Left lung (tissue), 10 donors: ENCODE results near the gene TXNDC11. TPM values are rescaled to one million over a fixed set of nuclear protein-coding genes. Genes with fewer than 3 reads are reported as not detected.

ENCODE experiments used
- ATAC-seq: fragments of 200-7000 bp; cut with Tn5 transposase; one replicate; pipeline ENCODE4 v1.9.1; 2020; ENCODE audit warnings: moderate library complexity
- DNase-seq, 4 donors: peaks; one replicate each; pipeline ENCODE4 v3.0.0-alpha.2; 2013 to 2020
- H3K27ac ChIP-seq, 2 donors: fragments of 200-600 bp; sonication (generic) in 1 of 2; one replicate each; pipeline versions ENCODE4 v1.5.0 to v1.8.0; 2020 to 2021
- H3K27me3 ChIP-seq, 2 donors: fragments of 200-600 bp; sonication (generic) in 1 of 2; one replicate each; pipeline versions ENCODE4 v1.5.0 to v1.8.0; 2020 to 2021
- H3K36me3 ChIP-seq, 2 donors: fragments of 200-600 bp; sonication (generic) in 1 of 2; one replicate each; pipeline versions ENCODE4 v1.5.0 to v1.8.0; 2020 to 2021
- H3K4me1 ChIP-seq, 2 donors: fragments of 200-600 bp; one replicate each; pipeline ENCODE4 v1.8.0; 2021
- H3K4me3 ChIP-seq, 2 donors: fragments of 200-600 bp; sonication (generic) in 1 of 2; one replicate each; pipeline versions ENCODE4 v1.5.0 to v1.8.0; 2020 to 2021; ENCODE audit warnings: mild to moderate bottlenecking in 1 of 2
- H3K9me3 ChIP-seq, 2 donors: fragments of 200-600 bp; sonication (generic) in 1 of 2; one replicate each; pipeline versions ENCODE4 v1.5.0 to v1.8.0; 2020 to 2021
- intact Hi-C, 2 donors: fragments of 100-400 bp; cut with DNase I; formaldehyde crosslinking; loops; one replicate each; pipeline versions ENCODE4 v1.11.2 to v1.14.2; 2022
- polyA plus RNA-seq, 6 donors: library from polyadenylated mRNA; unstranded; fragments of 120-200 nt; gene quantifications; one replicate each; pipeline ENCODE4 v1.2.1, GENCODE V29; 2013; ENCODE audit not compliant: insufficient read length in 6 of 6
- total RNA-seq, 2 donors: library from RNA; stranded (reverse); fragmentation: NEBNext Ultra II Directional; extraction: Animal tissue kit (Norgen Biotek cat#: 25700); gene quantifications; one replicate each; pipeline ENCODE4 v1.2.1, GENCODE V29; 2021
- TF ChIP-seq, protein P1 (sequence below), 2 donors: fragments of 200-600 bp; sonication (generic) in 1 of 2; IDR thresholded peaks; one replicate each; pipeline versions ENCODE4 v1.5.0 to v1.8.0; 2021; ENCODE audit warnings: antibody characterized with exemption in 2 of 2
- donor health status: DM: no; HTN: yes; CAD: no.
- donor health status: DM: no; HTN: no; CAD: no.

The TXNDC11 gene
- total and polyA plus RNA-seq, 8 donors = 33.9 to 76.8 (median 38.2) TPM

DNA sequence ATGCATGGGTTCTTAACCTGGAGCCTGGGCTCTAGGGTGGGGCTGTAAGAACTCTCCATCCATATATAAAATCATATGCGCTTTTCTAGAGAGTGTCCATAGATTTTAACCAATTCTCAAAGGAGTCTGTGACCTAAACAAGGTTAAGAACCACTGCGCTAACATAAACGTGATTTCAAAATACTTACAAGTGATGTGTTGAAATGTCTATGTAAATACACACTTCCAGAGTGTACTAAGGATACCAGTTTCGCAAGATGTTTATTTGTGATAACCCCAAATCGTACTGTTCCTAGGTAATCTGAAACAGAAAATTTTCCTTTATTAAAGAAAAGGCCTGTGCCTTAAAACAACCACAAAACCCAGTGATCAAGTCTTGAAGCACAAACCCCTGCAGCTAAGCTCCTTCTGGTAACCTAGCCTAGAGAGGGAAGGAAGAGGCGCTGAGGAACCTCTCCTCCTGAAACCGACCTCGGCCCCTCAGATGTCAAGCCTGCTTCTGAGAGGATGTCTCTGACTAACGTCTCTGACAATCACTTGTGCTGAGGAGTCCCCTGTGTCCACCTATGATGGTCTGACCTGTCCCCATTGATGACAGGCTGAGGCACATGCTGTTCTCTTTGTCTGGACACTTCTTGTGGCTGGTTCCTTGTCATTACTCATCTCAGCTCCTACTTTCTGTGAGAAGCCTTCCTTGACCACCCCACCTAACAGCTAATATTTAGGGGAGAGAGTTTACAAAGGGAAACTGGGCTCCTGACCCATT, 42.2 kb downstream of the TXNDC11 start:
- Histone ChIP-seq H3K36me3 (peaks cover 0 to 62% of the 10 kb centered on the region in 2 donors), H3K4me1 (peaks cover 0 to 24% of the 10 kb centered on the region in 2 donors), H3K9me3 (no peaks in the 10 kb centered on the region), H3K4me3 (no peak overlapping the region), H3K27me3 (no peaks in the 10 kb centered on the region), H3K27ac (peak overlapping the region in 1 of 2 donors; percentile 73)
- DNase-seq (no peak), ATAC-seq (peak; percentile 62)
- intact Hi-C loops = no loop called here
- TF ChIP-seq, protein P1, sequence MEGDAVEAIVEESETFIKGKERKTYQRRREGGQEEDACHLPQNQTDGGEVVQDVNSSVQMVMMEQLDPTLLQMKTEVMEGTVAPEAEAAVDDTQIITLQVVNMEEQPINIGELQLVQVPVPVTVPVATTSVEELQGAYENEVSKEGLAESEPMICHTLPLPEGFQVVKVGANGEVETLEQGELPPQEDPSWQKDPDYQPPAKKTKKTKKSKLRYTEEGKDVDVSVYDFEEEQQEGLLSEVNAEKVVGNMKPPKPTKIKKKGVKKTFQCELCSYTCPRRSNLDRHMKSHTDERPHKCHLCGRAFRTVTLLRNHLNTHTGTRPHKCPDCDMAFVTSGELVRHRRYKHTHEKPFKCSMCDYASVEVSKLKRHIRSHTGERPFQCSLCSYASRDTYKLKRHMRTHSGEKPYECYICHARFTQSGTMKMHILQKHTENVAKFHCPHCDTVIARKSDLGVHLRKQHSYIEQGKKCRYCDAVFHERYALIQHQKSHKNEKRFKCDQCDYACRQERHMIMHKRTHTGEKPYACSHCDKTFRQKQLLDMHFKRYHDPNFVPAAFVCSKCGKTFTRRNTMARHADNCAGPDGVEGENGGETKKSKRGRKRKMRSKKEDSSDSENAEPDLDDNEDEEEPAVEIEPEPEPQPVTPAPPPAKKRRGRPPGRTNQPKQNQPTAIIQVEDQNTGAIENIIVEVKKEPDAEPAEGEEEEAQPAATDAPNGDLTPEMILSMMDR (IDR thresholded peaks at IDR 0.05) = no peak

DNA sequence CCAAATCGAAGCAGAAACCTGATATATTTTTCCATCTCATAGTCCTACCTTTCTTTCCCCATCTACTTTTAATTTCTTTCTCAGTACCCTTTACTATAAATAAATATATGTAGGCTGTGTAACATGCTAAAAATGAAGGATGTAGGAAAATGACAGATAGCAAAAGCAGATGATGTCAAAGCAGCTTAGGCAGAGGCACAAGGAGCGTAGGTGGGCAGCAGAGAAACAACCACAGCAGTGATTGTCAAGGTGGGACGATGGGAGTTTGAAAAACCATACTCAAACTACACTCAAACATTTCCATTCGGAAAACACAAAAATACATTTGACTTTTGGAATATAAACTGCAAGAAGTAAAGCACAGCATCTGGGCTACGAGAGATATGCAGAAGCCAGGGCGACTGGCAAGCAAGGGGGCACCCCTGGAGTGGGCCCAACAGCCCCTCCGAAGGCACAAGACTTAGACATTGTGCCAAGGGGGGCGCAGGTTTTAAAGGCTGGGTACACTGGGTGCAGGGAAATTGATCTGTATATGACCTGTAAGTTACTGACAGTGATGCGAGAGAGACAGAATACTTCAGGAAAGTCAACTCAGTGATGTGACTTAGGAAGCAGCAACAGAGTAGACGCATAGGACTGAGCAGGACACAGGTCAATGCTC, 43.3 kb downstream of the TXNDC11 start:
- no peaks in the 10 kb centered on the region for H3K9me3 ChIP-seq
- TF ChIP-seq, protein P1 (IDR thresholded peaks at IDR 0.05) = no peak
- DNase-seq (no peak), ATAC-seq (no peak)
- no peak overlapping the region for H3K4me3 ChIP-seq
- peaks cover 0 to 73% of the 10 kb centered on the region in 2 donors for H3K36me3 ChIP-seq
- H3K27ac ChIP-seq = peak overlapping the region in 1 of 2 donors; percentile 73
- intact Hi-C loops = no loop called here
- H3K4me1 ChIP-seq = peaks cover 0 to 20% of the 10 kb centered on the region in 2 donors
- no peaks in the 10 kb centered on the region for H3K27me3 ChIP-seq

DNA sequence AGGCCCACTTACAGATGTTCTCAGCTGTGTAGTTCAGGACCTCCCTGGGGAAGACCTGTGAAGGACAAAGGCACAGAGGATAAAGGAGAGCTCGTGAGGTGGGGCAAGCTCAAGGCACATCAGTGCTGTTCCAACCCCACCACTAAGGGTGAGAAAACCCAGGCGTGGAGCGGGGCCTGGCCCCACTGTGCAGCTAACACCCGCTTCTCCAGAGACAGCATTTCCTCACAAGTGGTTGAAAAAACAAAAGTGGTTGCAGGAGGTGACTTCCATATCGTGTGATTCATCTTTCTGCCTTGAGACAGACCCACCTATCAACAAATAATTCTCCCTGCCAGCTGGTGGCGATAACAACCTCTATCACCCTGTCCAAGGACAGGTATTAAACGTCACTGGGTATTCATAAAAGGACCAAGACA, 44.4 kb downstream of the TXNDC11 start:
- H3K27ac ChIP-seq = no peak overlapping the region
- TF ChIP-seq, protein P1 (IDR thresholded peaks at IDR 0.05) = no peak
- no peaks in the 10 kb centered on the region for H3K9me3 ChIP-seq
- peaks cover 0 to 73% of the 10 kb centered on the region in 2 donors for H3K36me3 ChIP-seq
- ATAC-seq = peak; percentile 38
- DNase-seq = no peak
- peaks cover 0 to 20% of the 10 kb centered on the region in 2 donors for H3K4me1 ChIP-seq
- intact Hi-C loops = no loop called here
- no peak overlapping the region for H3K4me3 ChIP-seq
- H3K27me3 ChIP-seq = no peaks in the 10 kb centered on the region

DNA sequence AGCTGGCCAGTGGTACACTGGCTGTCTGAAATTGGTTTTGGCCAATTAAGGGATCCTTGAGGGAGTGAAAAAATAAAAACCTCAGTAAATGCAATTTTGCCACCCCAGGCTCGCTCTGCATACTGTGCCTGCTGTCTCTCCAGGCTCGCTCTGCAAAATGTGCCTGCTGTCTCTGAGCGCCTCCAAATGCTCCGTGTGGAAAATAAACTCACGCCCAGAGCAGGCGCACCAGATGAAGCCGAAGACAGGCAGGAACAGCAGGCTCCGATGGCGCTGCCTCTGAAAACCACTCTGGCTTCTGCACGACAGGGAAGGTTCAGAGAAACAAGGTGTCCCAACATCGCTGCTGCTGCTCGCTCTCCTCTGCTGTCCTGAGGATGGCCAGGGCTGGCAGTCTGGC, 45.3 kb downstream of the TXNDC11 start:
- TF ChIP-seq, protein P1 (IDR thresholded peaks at IDR 0.05) = no peak
- Histone ChIP-seq H3K27ac (no peak overlapping the region), H3K4me1 (peaks cover 0 to 20% of the 10 kb centered on the region in 2 donors), H3K9me3 (no peaks in the 10 kb centered on the region), H3K27me3 (no peaks in the 10 kb centered on the region), H3K36me3 (peaks cover 0 to 76% of the 10 kb centered on the region in 2 donors), H3K4me3 (no peak overlapping the region)
- ATAC-seq (no peak), DNase-seq (no peak)
- intact Hi-C loops = no loop called here
